HG03135 (cell line): ENCODE data around the gene TIMM10.

Experiments used
- ATAC-seq: cut with Tn5 transposase; IDR thresholded peaks from one replicate; pipeline ENCODE4 v1.9.1; 2021; ENCODE audit warnings: mild to moderate bottlenecking, moderate library complexity; ENCODE audit not compliant: unreplicated experiment

The TIMM10 gene, protein sequence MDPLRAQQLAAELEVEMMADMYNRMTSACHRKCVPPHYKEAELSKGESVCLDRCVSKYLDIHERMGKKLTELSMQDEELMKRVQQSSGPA

DNA sequence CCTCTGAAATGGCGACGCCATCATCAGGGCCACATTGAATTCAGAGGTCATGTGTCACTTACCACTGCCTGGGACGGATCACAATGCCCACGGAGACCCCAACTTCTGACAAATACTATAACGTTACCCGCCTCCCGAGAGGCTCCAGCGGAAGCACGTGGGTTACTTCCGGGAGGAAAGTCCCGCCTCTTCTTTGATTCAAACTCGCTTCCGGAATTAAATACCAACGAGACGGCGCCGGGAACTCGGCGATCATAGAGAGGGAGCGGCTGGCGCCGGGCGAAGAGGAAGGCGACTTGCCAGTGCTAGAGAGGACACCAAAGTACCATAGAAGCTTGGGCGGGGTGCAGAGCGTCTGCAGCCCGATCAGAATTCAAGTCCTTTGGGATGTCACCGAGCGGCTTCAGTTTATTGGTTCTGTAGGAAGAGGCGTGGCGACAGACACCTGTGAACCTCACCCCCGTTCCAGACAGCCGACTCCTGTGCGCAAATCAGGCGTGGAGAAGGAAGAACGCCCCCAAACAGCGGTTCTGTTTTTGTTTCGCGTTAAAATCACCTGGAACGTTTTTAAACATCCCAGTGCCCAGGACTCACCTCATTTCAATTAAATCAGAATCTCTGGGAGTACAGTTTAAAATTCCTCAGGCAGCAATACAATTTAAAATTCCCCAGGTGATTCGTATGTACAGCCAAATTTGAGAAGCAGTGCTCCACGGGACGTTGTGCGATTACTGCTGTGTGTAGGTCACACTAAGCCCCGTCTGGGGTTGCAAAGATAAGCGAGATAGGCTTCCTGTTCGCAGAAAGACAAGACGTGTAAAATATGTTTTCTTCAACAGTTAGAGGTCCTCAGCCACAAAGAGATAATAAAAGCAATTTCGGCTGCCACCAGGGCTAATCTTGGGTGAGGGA lies at the start of gene TIMM10:
Gene TIMM10 (minus strand): TSS at position 159 of the 912 bp plus-strand sequence. CDS start 565 bp downstream, outside the sequence.
- ATAC-seq = peak; percentile 97

DNA sequence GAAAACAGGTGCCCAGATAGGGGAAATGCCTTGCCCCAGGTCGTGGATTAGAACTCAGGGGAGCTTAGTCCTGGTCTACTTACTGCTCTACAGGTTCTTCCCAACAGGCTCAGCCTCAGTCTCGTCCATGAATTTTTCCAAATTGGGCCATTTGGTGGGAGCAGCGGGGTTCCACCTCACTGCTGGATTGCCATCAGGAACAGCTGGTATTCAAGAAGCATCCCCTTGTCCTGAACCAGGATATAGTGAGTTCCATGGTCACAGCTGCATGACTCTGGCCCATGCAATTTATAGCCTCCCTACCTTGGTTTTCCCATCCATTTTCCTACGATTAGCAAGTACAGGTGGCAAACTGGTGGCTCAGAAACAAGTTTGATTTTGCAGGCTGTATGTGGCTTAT lies 43.5 kb upstream of the TIMM10 start:
- no peak for ATAC-seq

DNA sequence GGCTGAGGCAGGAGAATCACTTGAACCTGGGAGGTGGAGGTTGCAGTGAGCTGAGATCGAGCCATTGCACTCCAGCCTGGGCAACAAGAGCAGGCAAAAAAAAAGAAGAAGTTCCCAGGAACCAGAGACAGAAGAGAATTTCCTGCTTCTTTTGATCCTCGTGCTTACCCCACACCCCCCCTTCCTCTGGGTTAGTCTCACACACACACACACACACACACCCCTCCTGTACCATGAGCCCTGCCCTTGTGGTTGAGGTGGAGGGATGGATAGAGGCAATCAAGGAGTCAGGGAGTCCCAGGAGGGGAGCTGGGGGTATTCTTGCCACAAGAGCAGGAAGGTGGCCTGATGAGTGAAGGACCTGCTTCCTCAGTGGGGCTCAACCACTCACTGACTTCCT lies 41.1 kb upstream of the TIMM10 start:
- no peak for ATAC-seq

DNA sequence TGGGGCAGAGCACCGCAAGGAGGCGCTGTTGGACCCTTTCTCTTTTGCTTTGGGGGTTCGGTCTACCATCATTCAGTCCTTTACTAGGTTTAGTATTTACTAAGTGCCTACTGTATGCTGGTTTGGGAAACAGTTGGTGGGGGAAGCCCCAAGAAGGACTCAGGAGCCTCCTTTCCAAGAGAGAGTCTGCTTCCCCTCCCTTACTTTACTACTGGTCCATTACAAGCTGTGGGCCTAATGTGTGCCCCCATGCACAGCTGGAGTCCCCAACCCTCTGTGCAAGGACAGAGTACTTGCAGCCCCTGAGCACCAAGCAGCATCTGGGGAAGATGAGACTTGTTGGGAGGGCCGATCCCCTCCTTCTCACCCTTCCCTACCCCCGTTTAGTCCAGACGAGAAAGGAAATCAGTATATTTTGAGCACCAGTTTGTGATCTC lies 37.8 kb upstream of the TIMM10 start:
- ATAC-seq = peak; percentile 2

DNA sequence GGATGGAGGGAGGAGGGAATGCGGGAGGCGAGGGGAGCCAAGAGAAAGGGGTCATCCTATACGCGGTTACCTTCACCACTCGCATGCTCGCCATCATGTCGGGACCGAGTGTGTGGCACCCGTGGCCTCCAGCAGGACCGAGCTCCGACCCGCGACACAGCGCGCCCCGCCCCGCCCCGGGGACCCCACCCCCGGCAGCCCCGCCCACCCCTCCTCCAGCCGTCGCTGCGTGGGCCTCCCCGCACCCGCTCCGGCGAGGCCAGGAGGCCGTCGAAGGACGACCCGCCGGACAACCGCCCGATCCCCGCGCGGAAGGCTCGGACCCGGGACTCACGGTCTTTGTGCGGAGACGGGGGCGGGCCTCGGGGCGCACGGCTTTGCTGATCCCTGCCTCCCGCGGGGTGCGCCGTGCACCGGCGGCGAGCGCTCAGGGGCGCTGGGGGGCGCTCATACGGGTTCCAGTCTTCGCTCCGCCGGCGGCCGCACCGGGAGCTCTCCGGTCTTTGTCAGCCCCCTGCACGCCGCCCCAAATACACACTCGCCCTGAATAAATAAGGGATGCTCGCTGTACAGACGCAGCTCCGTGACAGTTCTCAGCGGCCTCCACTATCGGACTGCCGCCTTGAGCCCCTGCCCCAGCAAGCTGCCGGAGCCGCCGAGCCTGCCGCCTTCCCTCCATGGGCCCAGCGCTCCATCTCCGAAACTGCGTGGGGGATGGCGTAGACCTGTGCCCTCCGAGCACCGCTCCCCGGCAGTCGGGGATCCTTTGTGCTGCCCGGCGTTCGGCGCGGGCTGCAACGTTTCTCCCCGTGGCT lies 37.2 kb upstream of the TIMM10 start, which contains the start of gene UBE2L6:
Gene UBE2L6 (minus strand): TSS at position 158 of the 815 bp plus-strand sequence. CDS start 61 bp downstream, at position 97.
- ATAC-seq = peak; percentile 73

DNA sequence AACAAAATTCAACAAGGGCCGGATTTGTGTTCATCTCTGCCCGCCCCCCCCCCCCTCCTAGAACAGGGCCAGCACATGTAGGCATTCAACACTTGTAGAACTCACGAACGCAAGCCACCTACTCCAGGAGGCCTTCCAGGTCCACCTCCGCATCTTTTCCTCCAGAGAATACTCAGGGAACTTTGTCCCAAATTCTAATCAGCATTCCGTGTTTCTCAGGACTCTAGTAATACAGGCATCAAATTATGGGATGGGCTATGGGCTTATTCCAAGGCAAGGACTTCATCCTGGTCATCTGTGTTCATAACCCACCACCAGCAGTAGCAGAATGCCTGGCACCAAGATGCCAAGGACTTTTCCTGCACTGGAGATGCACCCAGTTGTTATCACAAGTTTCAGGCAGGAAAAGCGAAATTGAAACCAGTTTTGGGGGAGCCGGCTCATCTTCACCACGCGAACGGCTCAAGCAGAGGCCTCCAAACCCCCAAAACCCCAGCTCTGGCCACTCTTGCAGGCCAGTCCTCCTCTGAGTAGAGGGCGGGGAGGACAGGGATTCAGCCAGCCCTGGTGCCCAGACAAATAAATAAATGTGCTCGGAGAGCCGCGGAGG lies 36.5 kb upstream of the TIMM10 start:
- peak; percentile 14 for ATAC-seq

DNA sequence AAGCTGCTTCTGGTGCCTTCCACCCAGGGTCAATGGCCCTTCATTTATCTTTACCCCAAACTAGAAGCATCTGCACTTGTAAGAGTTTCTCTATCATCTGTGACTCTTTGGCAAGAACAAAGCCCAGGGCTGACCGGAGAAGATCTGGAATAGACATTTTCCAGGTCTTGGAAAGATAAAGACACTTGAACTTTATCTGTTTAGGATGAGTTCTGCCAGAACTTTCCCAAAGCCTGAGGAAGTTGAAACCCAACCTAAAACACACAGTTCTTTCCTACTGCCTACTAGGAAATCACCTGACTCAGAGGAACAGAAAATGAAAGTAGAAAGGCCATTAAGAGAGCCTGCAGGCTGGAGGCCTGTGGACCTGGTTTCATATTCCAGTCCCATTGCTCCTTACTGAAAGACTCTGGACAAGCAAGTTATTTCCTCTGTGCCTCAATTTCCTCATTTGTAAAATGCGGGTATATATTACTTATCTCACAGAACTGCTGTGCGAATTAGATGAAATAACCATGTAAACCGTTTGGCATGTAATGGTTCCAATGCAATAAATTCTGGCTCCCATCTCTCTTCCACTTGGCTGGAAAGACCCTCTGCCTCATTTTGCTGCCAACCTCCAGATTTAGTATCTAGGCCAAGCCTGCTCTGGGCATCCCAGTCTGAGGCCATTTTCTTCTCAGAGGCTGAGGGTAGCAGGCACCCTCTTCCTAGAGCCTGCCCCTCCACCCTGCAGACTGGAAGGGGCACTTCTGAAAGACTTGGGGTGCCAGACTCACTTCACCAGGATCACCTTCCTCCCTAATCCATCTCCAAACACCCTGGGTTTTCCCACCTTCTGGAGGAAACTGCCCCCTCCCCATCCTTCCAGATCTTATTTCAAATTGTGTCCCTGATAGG lies 35.7 kb upstream of the TIMM10 start:
- ATAC-seq = peak; percentile 68

DNA sequence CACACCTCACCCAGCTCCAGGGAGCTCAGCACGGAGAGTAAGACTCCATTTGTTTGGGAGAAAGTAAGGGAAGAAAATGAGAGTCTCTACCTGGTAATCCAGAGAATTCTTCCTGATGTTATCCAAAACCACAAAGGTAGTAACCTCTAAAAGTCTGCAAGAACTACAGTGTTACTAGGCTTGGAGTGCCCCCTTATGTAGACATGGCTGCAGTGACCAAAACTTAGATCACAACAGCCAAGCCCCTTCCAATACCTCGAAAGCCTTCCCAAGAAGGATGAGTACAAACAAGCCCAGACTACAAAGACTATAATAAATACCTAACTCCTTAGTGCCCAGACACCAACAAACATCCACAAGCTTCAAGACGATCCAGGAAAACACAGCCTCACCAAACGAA lies 32.0 kb upstream of the TIMM10 start:
- ATAC-seq = no peak

DNA sequence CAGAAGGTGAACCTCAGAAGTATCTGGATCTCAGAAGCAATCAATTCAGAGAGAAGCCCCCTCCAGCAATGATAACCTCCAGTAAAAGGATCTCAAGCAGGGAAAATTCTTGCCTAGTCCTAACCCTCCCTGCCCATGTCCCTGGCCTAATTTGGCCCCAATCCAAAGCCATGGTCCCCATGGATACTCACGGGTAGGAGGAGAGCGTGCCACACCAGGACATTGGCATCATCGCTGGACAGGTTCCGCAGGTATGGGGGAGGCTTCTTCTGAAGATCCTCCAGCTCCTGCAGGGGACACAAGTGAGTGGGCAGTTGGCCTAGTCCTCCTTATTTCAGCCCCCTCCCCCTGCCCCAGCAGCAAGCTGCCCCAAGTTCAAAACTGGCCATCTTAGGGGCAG lies 29.6 kb upstream of the TIMM10 start:
- no peak for ATAC-seq

DNA sequence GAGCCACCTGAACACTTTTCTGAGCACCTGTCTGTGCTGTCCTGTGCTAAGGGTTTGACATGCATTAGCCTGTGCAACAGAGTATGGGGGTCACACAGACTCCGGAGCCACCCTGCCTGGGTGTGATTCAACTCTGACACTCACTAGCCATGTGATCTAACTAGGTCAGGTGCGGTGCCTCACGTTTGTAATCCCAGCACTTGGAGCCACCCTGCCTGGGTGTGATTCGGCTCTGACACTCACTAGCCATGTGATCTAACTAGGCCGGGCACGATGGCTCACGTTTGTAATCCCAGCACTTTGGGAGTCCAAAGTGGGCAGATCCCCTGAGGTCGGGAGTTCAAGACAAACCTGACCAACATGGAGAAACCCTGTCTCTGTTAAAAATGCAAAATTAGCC lies 25.5 kb upstream of the TIMM10 start:
- ATAC-seq = no peak

DNA sequence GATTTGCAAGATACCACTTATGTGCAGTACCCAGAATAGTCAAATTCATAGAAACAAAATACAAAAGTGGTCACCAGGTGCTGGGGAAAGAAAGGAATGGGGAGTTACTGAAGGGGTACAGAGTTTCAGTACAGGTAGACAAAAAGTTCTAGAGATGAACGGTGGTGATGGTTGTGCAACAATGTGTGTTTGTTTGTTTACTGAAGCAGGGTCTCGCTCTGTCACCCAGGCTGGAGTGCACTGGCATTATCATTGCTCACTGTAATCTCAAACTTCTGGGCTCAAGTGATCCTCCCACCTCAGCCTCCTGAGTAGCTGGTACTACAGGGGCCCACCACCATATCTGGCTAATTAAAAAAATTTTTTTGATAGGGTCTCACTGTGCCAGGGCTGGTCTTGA lies 24.8 kb upstream of the TIMM10 start:
- ATAC-seq = no peak

DNA sequence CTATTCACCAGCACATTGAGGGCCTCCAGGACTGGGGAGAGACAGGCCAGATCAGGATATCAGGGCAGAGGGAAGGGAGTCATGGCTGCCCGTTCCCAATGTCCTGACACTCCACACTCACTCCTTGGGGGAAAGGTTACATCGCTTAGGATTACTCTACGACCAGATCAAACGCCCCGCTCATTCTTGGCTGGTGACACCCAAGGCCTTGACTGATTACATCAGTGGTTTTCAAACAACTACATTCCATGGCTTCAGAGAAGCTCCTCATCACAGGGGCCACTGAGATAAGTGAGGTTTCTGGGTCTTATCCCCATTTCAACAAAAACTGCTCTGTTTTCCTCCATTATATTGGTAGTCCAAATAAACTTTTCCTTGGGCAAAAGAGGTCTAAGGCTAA lies 21.9 kb upstream of the TIMM10 start:
- no peak for ATAC-seq

DNA sequence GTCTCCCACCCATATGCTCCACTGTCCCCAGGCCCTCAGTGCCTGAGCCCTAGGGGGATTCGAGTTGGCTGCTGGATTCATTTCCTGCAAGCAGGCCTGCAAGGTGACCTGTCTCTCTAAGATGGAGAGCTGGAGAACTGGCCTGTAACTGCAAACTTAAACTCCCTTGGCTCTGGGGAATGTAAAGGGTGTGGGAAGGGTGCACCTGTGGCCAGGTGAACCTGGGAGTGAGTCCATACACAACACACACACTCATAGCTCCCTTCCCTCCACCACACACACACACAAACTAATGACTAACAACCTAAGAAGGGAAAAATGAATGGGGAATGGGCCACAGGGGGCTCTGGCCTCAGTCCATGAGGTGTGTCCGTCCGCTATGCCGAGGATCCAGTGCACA lies 21.4 kb upstream of the TIMM10 start:
- ATAC-seq = no peak

DNA sequence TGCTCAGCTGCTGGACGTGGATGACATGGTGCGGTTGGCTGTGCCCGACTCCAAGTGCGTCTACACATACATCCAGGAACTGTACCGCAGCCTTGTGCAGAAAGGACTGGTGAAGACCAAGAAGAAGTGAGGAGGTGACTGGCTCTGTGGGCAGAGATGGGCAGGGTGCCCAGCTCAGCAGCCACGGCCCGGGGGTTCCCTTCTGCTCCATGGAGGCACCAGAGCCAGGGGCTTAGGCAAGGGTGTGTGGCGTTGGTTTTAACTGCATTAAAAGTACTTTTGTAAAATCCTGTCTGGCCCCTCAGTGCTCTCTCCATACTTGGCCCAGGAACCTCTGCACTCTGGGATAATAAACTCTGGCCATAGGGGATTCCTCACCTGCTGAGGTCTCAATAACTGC lies 19.4 kb upstream of the TIMM10 start:
- no peak for ATAC-seq

DNA sequence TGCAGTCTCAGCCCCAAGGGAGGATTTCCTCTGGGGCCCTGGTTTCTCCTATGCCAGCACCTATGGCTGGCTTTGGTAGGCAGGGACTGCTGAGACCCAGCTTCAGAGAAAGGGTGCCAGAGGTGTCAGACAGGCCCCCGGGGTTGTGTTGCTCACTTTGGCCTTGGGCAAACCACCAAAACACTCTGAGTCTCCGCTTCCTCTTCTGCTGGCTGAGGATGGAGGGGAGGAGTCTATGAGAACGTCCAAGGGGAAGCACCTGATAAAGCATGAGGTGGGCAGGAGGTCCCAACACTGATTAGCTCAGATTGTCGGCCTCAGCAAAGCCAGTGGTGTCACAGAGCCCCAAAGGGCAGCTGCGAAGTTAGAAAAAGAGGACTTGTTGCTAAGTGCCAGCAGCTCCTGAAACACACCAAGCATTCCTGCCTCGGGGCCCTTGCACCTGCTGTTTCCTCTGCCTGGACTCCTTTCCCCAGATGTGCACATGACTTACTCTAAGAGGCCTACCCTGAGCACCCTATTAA lies 17.4 kb upstream of the TIMM10 start:
- ATAC-seq = peak; percentile 92

DNA sequence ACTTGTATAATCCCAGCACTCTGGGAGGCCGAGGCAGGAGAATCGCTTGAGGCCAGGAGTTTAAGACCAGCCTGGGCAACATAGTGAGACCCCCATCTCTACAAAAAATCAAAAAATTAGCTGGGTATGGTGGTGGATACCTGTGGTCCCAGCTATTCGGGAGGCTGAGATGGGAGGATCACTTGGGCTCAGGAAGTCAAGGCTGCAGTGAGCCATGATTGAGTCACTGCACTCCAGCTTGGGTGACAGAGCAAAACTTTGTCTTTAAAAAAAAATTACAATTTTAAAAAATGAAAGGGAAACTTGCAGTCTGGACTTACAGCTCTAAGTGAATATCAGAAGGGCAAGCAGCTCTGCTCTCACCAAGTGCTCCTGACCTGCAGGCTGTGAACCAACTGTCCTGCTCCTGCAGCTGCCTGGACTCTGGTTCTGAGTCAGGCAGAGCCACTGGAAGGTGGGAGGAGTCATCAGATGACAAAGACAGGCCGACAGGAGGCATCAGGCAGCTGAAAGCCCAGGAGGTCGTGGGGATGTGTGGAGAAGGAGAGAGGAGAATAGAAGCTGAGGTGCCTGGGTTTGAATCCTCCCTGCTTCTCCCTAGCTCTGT lies 16.4 kb upstream of the TIMM10 start:
- ATAC-seq = no peak

DNA sequence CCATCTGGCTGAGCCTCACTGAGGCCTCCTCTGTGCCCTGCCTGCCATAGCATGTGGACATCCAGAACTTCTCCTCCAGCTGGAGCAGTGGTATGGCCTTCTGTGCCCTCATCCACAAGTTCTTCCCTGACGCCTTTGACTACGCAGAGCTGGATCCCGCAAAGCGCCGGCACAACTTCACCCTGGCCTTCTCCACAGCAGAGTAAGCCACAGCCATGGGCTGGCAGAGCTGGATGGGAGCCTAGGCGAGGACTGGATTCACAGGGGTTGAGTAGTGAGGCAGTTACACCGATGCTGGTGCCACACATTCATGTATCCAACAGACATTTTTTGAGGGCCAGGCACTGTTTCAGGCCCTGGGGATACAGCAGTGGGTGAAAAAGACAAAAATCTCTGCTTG lies 15.9 kb upstream of the TIMM10 start:
- ATAC-seq = no peak

DNA sequence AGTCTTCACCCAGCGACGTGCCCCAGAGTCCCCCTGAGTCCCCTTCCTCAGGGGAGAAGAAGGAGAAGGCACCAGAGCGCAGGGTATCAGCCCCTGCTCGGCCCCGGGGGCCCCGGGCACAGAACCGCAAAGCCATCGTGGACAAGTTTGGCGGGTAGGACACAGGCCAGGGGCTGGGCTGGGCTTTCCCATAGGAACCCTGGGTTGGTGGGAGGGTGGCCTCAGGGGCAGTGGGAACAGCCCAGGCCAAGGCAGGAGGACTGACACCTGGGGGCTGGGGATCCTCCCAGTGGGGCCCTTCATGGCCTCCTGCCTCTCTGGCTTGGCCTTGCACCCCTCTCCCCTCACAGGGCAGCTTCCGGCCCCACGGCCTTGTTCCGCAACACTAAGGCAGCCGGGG lies 15.3 kb upstream of the TIMM10 start:
- ATAC-seq = no peak

DNA sequence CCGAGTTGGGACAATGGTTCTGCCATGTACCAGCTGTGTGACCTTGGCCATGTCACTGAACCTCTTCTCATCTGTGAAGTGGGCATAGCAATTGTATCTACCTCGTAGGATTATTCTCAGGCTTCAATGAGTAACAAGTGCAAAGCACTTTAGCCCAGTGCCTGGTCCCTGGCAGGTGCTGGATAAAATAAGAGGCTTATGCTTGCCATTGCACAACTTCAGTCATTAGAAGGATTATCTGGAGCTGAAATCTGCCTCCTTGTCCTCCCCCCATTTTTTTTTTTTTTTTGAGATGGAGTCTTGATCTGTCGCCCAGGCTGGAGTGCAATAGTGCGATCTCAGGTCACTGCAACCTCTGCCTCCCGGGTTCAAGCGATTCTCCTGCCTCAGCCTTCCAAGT lies 14.0 kb upstream of the TIMM10 start:
- ATAC-seq = no peak
